GM21576 (cell line): ENCODE measurements around the gene ADAMTSL5.

Experiments used
- ATAC-seq: cut with Tn5 transposase; IDR thresholded peaks from one replicate; pipeline ENCODE4 v1.9.1; 2021; ENCODE audit warnings: mild to moderate bottlenecking, moderate library complexity; ENCODE audit not compliant: unreplicated experiment

Gene ADAMTSL5

GRCh38 chr19:1497578-1498235, 15.1 kb downstream of the ADAMTSL5 start:
- ATAC-seq: no peak

DNA sequence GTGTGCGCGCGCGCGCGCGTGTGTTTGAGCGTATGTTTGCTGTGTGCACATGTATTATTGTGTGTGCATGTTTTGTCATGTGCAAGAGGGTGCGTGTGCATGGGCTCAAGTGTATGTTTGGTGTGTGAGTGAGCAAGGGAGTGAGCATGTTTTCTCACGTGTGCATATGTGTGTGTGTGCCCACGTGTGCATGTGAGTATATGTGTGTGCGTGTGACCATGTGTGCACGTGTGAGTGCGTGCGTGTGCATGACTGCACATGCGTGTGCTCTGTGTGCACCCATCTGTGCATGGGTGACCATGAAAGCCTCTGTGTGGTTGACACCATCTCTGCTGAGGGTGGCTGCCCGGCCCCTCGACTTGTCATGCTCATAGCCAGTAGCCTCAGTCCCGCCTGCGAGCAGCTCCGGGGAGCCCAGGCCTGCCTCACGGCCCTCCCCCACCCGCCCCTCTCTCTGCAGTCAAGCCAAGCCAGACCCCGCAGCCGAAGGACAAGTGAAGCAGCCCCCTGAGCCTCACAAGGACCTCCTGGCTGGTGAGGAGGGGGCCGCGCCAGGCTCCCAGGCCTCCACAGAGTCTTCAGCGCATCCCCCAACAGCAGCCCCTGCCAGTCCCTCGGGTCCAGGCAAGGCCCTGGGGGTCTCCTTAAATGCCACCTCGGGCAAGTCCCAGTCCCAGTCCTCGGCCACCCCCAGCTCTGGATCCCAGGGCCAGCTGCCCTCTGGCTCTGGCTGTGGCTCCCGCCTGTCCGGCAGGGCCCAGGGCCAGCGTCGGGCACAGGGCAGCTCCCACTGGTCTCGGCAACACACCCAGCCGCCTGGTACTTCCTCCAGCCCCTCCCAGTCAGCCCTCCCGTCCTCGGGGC, 15.9 kb downstream of the ADAMTSL5 start:
- no peak for ATAC-seq

DNA sequence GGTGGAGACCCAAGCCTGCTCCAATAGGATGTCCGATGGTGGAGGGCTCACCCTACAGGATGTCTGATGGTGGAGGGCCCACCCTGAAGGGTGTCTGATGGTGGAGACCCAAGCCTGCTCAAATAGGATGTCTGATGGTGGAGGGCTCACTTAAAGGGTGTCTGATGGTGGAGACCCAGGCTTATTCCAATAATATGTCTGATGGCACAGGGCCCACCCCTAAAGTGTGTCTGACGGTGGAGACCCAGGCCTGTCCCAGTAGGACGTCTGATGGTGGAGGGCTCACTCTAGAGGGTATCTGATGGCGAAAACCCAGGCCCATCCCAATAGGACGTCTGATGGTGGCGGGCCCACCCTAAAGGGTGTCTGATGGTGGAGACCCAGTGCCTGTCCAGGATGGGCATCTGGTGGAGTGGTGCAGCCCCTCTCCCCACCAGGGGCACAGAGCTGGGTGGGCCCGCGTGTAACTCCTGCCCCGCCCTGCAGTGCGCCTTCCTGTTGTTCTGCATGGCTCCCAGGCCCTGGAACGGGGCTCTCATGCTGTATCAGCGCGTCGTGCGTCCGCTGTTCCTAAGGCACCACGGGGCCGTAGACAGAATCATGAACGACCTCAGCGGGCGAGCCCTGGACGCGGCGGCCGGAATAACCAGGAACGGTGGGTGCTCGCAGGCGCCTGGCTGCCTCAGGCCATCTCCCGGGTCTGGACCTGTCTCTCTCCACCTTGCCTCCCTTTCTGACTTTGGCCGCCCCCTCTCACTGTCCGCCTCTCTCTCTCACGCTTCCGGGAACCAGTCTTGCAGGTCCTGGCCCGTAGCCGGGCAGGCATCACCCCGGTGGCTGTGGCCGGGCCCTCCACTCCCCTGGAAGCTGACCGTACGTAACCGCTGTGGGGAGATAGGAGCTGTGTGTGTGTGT, 16.8 kb downstream of the ADAMTSL5 start:
- no peak for ATAC-seq

- ATAC-seq: no peak
Measured at GRCh38 chr19:1495051-1495798, 17.6 kb downstream of the ADAMTSL5 start.

- ATAC-seq: no peak
Measured at GRCh38 chr19:1494115-1494815, 18.6 kb downstream of the ADAMTSL5 start.

DNA sequence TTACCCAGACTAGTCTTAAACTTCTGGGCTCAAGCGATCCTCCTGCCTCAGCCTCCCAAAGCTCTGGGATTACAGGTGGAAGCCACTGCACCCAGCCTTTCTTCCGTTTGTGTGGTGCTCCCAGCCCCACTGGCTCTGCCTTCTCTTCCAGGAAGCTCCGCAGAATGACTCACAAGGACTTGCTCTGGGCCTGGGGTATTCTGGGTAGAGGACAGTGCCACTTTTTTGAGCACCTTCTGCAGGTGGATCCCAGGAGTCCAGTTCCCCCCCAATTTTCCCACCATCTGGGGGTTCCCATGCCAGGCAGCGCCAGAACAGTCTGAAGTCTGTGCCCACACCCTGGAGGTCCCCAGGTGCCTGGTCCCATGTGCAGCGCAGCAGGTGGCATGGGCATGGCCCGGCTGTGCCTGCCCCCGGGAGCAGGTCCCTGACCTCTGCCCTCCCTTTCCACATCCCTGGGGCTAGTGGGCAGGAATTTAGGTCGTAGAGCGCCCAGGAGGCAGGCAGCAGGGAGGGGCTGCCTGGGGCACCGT, 20.3 kb downstream of the ADAMTSL5 start:
- no peak for ATAC-seq

GRCh38 chr19:1491849-1492170, 21.0 kb downstream of the ADAMTSL5 start:
- ATAC-seq: no peak

- ATAC-seq: no peak
Measured at GRCh38 chr19:1491114-1491848, 21.5 kb downstream of the ADAMTSL5 start, which contains the start of gene REEP6. Gene REEP6 (plus strand): TSS chr19:1491181. CDS start chr19:1491270, 89 bp downstream.

DNA sequence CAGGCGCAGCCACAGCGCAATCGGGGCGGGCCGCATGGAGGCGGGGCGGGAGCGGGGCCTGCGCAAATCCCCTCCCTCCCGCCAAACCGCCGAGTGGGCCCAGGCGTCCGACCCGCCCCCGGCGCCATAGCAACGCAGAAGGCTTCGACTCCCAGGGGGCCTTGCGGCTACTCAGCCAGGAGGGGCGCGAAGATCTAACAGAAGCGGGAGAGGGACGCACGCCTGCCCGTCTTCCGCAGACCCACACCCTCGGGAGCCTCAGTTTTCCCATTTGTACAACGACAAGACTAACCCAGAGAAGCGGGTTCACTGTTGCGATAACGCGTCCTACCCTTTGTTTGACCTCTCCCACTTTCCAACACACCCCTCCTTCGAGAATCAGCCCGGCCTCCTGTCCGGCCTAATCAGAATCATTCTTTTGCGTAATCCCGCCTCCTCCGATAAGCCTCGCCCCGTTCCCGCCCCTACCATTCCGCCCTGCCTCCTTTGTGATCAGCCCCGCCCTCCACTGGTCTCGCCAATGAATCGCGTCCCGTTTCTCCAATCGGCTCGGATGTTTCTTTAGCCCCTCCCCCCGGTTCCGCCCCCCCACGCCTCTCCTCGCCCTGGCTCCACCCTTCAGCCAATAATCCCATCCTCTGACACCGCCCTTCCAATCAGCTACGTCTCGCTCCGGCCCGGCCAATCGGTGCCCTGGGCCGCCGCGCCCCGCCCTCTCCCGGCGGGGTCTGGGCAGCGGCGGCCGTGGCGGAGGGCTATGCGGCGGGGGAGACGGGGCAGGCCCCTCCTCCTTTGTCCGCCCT, 22.3 kb downstream of the ADAMTSL5 start, which contains the start of gene PCSK4:
TSS of gene PCSK4 (minus strand) at position 40 of the 803 bp plus-strand sequence. CDS start at position 36, 4 bp downstream.
- peak; percentile 78 for ATAC-seq

DNA sequence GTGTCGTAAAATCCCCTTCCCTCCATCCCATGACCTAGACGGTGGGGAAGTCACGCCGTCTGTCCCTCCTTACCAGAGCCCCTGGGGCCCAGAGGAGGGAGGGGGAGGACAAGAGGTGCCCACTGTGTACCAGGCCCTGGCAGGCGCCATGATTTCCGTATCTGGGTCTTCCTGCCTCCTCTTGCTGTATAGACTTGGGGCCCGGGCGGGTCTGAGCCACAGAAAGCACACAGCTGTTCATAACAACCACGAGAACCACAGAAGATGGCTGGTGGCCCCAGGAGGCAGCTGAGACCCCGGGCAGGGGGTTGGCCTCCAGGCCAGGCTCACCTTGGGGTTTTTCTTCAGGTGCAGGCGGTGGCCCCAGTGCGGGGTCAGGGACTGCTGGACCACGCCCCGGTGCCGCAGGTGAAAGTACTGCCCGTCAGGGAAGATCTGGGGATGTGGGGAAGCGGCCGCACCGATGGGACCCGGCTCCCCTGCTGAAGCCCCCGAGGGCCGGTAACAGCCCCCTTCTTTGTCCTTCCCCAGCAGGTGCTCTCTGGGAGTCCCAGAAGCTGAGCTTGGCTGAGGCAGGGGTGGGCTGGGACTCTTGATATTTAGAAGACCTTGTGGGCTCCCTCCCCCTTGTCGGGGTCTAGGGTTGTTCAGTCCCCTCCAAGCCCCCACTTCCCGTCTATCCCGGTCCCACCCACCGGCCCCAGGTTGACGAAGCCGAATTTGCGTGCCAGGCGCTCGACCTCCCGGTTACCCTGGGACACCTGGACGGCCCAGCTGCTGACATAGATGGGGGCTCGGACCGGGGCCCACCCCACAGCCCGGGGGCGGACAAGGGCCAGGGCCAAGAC, 23.1 kb downstream of the ADAMTSL5 start:
- ATAC-seq: no peak

- no peak for ATAC-seq
Measured at GRCh38 chr19:1488282-1488601, 24.6 kb downstream of the ADAMTSL5 start.

- no peak for ATAC-seq
Measured at GRCh38 chr19:1487576-1488281, 25.1 kb downstream of the ADAMTSL5 start.

GRCh38 chr19:1486720-1487575, 25.9 kb downstream of the ADAMTSL5 start:
- no peak for ATAC-seq

GRCh38 chr19:1483979-1484428, 28.8 kb downstream of the ADAMTSL5 start:
- no peak for ATAC-seq

DNA sequence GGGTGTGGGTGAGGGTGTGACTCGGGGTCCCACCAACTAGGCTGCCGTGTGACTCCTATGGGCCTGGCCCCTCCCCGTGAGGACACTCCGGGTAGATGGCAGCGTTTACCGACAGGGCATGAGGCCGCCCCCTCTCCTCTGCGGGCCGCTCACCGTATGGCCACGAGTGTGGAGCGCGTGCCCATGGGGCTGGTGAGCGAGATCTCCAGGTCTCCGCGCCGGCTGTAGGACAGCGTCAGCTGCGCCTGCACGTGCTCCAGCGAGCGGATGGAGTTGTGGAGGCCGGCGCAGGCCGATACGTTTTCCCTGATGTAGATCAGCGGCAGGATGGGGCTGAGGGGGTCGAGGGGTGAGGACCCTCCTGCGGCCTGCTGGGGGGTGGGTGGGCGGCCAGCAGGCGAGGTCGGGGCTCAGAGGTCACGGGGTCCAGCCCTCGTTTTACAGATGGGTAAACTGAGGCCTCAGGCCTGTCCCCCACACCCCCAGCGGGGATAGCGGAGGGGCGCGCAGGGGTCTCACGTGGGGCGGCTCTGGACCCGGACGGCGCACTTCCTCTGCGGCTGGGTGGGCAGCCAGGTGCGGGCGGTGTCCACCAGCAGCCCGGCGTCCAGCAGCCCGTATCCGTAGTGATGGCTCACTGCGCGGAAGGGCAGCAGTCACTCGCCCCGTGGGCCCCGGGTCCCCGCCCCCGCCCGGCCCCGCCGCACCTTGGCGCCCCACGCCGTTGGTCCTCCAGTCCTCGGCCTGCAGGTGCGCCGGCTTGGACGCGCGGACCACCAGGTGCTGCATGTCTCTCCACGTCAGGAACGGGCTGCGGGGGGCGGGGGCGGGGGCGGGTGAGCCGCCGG, 29.5 kb downstream of the ADAMTSL5 start:
- ATAC-seq: no peak
